HepG2 (cell line): ENCODE data around the gene RRBP1. TPM values are rescaled to one million over a fixed set of nuclear protein-coding genes. Genes with fewer than 3 reads are reported as not detected.

Experiments used
- EEA1 ChIP-seq: sonication (generic); formaldehyde crosslinking; IDR thresholded peaks from 2 replicates; pipeline ENCODE4 v1.5.1; 2020; ENCODE audit warnings: mild to moderate bottlenecking, missing genetic modification reagents, borderline replicate concordance
- ELF4 ChIP-seq: sonication (generic); formaldehyde crosslinking; IDR thresholded peaks from 2 replicates; pipeline ENCODE4 v1.5.0; 2020; ENCODE audit warnings: missing genetic modification reagents, mild to moderate bottlenecking, moderate library complexity, borderline replicate concordance
- FOXC1 ChIP-seq: sonication (generic); formaldehyde crosslinking; IDR thresholded peaks from 2 replicates; pipeline ENCODE4 v1.8.0; 2022; ENCODE audit warnings: mild to moderate bottlenecking, missing genetic modification reagents, borderline replicate concordance
- GLMP ChIP-seq: sonication (generic); formaldehyde crosslinking; IDR thresholded peaks from 2 replicates; pipeline ENCODE4 v1.9.0; 2021; ENCODE audit warnings: missing genetic modification reagents, mild to moderate bottlenecking, borderline replicate concordance
- MXD1 ChIP-seq: sonication (generic); formaldehyde crosslinking; IDR thresholded peaks from 2 replicates; pipeline ENCODE4 v1.4.0; 2020; ENCODE audit warnings: mild to moderate bottlenecking, missing genetic modification reagents
- MYPOP ChIP-seq: sonication (generic); formaldehyde crosslinking; IDR thresholded peaks from 2 replicates; pipeline ENCODE4 v1.8.1; 2023; ENCODE audit warnings: mild to moderate bottlenecking, moderate library complexity, missing genetic modification reagents
- NCOR1 ChIP-seq: fragments of 200-600 bp; sonication (generic); IDR thresholded peaks from 2 replicates; pipeline ENCODE4 v1.7.0; 2017; ENCODE audit warnings: antibody characterized with exemption, low read length, borderline replicate concordance
- NFIC ChIP-seq: IDR thresholded peaks from 2 replicates; pipeline ENCODE4 v1.6.1; 2012; ENCODE audit warnings: mild to moderate bottlenecking, low read length, inconsistent platforms
- NR0B2 ChIP-seq: sonication (generic); formaldehyde crosslinking; IDR thresholded peaks from 2 replicates; pipeline ENCODE4 v1.4.0; 2020; ENCODE audit warnings: mild to moderate bottlenecking, missing genetic modification reagents
- RFX1 ChIP-seq: fragments of 450-650 bp; IDR thresholded peaks from 2 replicates; pipeline ENCODE4 v1.6.1; 2017
- STAG1 ChIP-seq: sonication (generic); formaldehyde crosslinking; IDR thresholded peaks from 2 replicates; pipeline ENCODE4 v1.4.0; 2020; ENCODE audit warnings: missing genetic modification reagents
- SUZ12 ChIP-seq: fragments of 150-350 bp; IDR thresholded peaks from 2 replicates; pipeline ENCODE4 v1.6.1; 2014; ENCODE audit warnings: low read depth, low read length
- TOPORS ChIP-seq: sonication (generic); formaldehyde crosslinking; IDR thresholded peaks from 2 replicates; pipeline ENCODE4 v1.8.0; 2023; ENCODE audit warnings: mild to moderate bottlenecking, missing genetic modification reagents
- ZNF354B ChIP-seq: sonication (generic); formaldehyde crosslinking; IDR thresholded peaks from 2 replicates; pipeline ENCODE4 v1.8.0; 2022; ENCODE audit warnings: mild to moderate bottlenecking, missing genetic modification reagents
- ZNF460 ChIP-seq: sonication (generic); formaldehyde crosslinking; IDR thresholded peaks from 2 replicates; pipeline ENCODE4 v1.5.1; 2020; ENCODE audit warnings: missing genetic modification reagents, mild to moderate bottlenecking, borderline replicate concordance
- ZNF737 ChIP-seq: sonication (generic); formaldehyde crosslinking; IDR thresholded peaks from 2 replicates; pipeline ENCODE4 v1.5.0; 2020; ENCODE audit warnings: missing genetic modification reagents, mild to moderate bottlenecking, borderline replicate concordance
- ZSCAN25 ChIP-seq: sonication (generic); formaldehyde crosslinking; IDR thresholded peaks from 2 replicates; pipeline ENCODE4 v1.8.0; 2022; ENCODE audit warnings: mild to moderate bottlenecking, missing genetic modification reagents
- polyA plus RNA-seq, 8 experiments: library from polyadenylated mRNA; depleted of rRNA in 3 of 8; stranded (reverse) in 7 of 8; unstranded in 1 of 8; fragments of >200 nt; fragmentation: Illumina TruSeq in 4 of 8; extraction: Trizol in 4 of 8; gene quantifications; 2 replicates each; pipeline versions ENCODE4 v1.2.1 to v1.2.3, GENCODE V29; 2011 to 2016; ENCODE audit warnings: low read depth in 4 of 8, missing spikeins in 1 of 8, mixed read lengths in 1 of 8; ENCODE audit not compliant: insufficient read depth in 1 of 8
- total RNA-seq, 5 experiments: library from RNA; depleted of rRNA; stranded (reverse); fragments of >200 nt; fragmentation: Illumina TruSeq; extraction: Trizol; gene quantifications; 2 replicates each; pipeline ENCODE4 v1.2.3, GENCODE V29; 2016; ENCODE audit warnings: low read depth in 1 of 5

The RRBP1 gene
- total and polyA plus RNA-seq, 2 of the 13 experiments (the other 11 are each of a cell fraction or from before 2014, with no cell fraction given), result 150 to 222 TPM

- TF ChIP-seq GLMP (CRISPR knock-in tag) (no peak), STAG1 (CRISPR knock-in tag) (no peak), ZNF354B (CRISPR knock-in tag) (no peak), SUZ12 (no peak), NFIC (no peak), NCOR1 (no peak), EEA1 (CRISPR knock-in tag) (0 out of 2 replicates have a peak, but pooled peaks have one; percentile 73), MXD1 (0 out of 2 replicates have a peak, but pooled peaks have one; percentile 25), NR0B2 (CRISPR knock-in tag) (no peak), TOPORS (CRISPR knock-in tag) (no peak), ZNF460 (CRISPR knock-in tag) (no peak), FOXC1 (CRISPR knock-in tag) (no peak), ZNF737 (CRISPR knock-in tag) (no peak), ELF4 (CRISPR knock-in tag) (no peak), RFX1 (no peak), MYPOP (CRISPR knock-in tag) (no peak), ZSCAN25 (CRISPR knock-in tag) (no peak)
These were observed 6.3 kb downstream of the RRBP1 start (continued) for GRCh38 chr20:17675519-17676377.
